ENCODE results near the gene SORCS2.

Gene SORCS2

DNA sequence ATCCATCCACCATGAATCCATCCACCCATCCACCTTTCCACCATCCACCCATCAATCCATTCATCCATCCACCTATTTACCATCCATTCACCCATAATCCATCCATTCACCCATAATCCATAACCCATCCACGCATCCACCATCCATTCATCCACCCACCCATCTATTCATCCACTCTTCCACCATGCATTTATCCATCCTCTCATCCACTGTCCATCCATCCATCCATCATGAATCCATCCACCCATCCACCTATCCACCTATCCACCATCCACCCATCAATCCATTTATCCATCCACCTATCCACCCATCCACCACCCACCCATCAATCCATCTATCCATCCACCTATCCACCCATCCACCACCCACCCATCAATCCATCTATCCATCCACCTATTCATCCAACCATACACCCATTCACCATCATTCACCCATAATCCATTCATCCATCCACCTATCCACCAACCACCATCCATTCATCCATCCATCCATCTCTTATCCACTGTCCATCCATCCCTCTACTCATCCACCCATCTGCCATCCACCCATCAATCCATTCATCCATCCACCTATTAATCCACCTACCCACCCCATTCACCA lies 422.1 kb downstream of the SORCS2 start:
- DNase-seq (ENCODE audit: low read depth in 2 of 2) = no peak

DNA sequence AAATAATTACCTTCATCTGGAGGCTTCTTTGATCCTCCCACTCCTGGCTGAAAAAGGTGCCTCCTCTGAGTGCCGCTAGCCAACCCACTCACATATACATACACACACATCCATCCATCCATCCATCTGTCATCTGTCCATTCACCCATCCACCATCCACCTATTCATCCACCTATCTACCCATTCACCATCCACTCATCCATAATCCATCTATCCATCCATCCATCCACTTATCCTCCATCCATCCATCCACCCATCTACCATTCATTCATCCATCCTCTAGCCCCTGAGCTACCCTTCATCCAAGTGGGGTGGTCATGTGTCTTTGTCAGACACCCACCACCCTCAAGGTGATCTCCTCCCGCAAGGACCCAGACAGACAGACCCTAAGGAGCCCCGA lies 423.9 kb downstream of the SORCS2 start:
- DNase-seq (ENCODE audit: low read depth in 2 of 2) = no peak

DNA sequence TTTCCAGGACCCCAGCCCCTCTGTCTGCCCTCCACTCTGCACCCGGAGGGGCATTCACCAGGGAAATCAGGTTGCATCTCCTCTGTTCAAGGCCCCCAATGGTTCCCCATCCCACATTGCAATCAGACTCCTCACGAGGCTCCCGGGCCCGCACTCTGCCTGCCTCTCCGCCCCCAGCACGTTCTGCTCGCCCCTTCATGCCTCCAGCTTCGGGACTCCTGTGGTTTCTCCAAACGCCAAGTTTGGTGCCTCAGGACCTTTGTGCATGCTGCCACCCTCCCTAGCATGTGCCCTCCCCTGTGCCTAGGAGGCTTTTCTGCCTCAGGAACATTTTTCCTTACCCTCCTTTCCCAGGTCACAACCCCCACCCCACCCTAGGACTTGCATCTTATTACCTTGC lies 426.0 kb downstream of the SORCS2 start:
- no peak for DNase-seq (ENCODE audit: low read depth in 2 of 2)

DNA sequence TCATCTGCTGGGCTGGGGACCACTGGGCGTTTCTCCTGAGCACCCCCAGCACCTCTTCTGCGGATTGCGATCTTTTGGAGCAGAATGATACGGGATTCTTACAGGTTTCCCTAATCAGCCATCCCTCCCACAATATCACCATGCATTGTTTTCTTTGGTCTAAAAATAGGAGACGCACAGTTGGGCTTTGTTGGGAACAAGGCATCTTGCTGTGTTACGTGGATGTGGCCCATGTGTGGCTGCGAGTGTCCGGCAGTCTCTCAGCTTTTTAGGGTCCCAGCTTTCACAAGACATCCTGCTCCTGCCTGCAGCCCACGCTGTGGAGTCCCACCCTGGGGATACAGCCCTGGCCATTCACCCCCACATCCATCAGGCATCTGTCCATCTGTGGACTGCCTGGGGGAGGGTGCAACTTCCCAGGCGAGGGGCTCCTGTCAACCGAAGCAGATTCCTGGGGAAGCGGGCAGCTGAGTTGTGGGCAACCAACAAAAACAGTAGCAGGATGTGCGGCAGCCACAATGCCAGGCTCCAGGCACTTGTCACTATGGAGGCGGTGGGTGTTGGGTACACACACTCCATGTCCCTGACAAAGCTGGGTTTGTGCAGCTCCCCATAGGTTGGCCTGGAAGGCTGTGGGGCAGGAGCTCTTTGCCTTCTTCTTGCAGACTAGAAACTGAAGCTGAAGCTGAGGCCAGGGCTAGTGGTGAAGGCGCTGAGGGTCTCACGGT lies 427.9 kb downstream of the SORCS2 start:
- no peak for DNase-seq (ENCODE audit: low read depth in 2 of 2)

DNA sequence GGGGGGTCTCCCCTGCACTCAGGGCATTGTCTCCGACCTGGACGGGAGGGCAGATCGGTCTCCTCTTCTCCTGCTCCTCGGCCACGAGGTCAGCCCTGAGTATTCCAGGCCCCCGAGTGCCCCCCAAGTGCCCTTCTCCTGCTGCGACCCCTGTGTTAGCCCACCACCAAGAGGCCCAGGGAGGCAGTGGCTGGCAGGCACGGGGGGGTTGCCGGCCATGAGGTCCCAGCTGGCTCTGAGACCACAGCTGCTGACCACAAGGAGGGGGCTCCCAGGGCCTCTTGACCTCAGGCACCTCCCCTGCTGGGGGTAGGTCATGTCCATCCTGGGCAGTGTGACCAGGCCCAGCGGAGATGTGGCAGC lies 428.5 kb downstream of the SORCS2 start:
- DNase-seq (ENCODE audit: low read depth in 2 of 2) = no peak

DNA sequence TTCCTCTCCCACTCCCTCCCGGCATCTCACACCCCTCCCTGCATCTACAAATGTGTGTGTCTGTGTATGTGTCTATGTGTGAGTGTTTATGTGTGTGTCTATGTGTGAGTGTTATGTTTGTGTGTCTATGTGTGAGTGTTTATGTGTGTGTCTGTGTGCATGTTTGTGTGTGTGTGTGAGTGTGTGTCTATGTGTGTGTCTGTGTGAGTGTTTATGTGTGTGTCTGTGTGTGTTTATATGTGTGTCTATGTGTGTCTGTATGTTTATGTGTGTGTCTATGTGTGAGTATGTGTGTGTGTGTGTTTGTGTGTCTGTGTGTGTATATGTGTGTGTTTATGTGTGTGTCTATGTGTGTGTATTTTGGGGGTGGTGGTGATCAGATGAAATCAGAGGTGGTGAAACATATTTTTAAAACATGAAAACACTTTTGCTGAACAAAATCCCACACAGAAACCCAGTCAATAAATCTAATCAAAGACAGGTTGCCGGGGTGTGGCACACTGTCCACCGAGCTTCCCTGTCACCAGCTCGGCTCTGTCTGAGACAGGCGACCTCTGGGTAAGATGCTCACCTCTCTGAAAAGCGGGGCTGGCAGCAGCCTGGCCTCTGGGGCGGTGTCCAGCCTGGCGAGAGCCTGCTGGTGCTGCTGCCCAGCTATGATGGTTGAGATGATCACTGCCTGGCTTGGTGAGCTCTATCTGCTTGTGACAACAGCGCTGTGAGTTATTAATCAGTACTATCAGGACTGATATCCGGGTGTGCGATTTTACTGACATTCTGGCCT lies 429.1 kb downstream of the SORCS2 start:
- DNase-seq (ENCODE audit: low read depth in 2 of 2) = no peak

DNA sequence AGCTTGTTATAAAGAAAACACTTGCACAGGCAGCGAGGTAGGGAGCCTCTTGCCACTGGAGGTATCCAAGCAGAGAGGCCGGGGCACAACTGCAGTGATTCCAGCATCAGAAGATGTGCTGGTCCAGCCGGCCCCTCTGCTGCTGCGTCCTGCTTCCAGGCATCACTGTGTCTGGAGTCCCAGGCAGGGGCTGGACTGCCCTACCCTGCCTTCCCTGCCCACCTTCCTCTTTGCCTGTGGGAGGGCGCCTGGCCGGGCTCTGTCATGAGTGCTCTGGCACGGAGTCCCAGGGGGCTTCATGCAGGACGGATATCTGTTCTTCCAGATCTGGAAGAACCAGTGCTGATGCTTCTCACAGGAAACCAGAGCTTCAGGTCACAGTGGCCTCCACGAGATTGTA lies 430.0 kb downstream of the SORCS2 start:
- DNase-seq (ENCODE audit: low read depth in 2 of 2) = no peak

DNA sequence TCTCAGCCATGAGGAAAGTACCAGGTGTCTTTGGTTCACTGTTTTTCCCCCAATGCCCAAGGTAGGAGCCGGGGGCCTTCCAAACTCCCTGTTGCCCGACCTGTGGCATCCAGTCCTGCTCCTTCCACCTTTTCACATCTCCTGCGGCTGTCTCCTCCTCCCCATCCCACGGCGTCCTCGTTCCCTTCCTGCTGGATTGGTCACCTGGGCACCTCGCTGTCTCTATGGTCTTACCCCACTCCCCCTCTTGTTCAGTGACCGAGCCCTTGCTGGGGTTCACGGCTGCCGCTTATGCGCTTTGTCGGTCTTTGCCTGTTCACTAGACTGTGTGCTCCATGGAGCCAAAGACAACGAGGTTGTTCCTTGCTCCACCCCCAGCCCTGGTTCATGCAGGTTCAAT lies 431.1 kb downstream of the SORCS2 start:
- no peak for DNase-seq (ENCODE audit: low read depth in 2 of 2)

DNA sequence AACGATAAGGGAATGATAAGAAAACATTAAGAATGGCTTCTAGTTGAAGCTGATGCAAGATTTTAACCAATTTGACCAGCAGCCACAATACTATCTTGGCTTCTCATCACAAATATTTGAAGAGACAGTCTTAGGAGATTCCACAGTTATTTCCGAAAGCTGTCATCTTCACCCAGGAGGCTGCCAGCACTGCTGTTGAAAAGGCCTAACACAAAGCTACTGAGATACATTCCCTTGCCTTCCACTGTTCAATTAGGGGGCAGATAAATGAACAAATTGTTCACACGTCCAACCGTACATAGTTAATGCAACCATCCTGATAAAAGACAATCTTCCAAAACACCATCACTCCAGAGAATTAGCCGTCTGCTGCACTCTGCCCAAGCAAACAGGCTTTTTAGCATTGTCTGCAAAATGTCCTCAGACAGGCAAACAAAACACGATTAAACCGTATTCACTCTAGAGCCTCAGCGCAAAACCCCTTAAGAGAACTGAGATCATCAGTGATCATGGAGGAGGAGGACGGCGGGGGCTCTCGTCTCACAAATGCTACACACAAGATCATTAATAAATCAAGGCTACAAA lies 432.1 kb downstream of the SORCS2 start:
- DNase-seq (ENCODE audit: low read depth in 2 of 2) = no peak

DNA sequence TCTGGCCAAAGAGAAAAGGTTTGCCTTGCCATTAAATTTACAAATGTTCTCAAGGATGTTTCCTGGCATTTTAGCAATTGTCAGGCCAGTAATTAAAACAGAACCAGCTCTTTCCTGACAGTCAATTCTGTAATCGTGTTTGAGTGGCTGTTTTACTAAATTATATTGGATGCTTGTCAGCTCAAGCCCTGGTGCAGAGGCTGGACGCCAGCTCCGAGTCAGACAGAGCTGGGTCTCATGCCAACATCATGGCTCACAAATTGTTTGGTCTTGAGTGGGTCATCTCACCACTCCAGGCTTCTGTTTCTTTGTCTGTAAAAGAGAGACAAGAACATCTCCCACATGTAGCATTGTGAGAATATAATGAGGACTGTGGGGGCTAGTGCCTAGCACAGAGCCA lies 432.7 kb downstream of the SORCS2 start:
- no peak for DNase-seq (ENCODE audit: low read depth in 2 of 2)

DNA sequence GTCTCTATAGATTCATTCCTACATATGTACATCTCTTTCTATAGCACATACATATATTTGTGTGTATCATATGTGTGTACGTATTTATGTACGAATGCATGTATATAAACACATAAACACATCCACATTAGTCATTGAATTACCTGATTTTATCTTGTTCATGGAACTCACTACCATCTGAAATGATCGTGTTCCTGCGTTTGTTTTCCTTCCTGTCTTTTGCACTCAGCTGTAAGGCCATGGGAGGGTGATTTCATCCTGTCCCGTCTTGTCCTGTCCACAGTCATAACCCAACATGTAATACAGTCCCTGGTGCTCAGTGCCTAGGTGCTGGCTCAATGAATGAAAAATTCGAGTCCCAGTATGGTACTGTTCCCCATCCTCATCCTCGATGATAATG lies 434.2 kb downstream of the SORCS2 start:
- DNase-seq (ENCODE audit: low read depth in 2 of 2) = no peak

DNA sequence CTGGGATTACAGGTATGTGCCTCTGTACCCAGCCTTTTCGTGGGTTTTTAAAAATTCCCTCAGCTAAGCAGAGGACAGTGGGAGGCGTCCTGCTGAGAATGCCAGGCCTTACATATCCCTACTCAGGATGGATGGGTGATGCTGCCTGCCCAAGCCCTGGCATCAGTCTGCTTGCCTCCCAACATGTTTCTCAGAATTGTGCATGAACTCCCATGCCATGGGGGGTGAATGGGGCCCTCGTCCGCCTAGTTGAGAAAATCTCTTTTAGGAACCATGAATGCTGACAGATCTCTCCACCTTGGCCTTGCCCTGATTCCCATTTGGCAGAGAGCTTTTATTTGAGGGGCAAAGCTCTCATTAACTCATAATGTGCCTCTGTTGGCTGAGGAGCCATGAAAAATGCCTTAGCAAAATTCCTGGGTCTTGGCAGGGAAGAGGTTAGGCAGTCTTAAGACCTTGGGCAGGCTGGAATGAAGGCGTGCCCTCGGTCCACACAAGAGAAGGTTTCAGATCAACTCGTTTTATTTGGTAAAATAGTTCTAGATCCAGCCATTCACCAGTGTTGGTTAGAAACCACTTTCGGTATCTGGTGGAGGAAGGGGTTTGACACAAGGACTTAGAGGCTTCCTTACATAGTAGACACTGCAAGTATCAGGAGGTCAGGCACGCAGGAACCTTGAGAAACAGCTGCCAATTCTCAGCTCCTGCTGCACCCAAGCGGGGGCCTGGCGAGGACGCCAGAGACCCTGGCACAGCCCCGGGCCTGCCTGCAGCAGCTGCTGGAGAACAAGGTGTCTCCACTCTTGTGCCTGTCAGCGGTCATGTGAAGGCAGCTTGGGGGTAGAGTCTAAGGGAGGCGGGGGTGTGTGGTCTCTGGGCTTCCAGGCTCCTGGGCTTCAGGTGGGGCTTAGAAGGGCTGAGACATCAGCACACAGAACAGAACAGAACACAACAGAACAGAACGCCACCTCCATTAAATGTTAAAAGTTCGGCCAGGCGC lies 435.2 kb downstream of the SORCS2 start:
- DNase-seq (ENCODE audit: low read depth in 2 of 2) = no peak

DNA sequence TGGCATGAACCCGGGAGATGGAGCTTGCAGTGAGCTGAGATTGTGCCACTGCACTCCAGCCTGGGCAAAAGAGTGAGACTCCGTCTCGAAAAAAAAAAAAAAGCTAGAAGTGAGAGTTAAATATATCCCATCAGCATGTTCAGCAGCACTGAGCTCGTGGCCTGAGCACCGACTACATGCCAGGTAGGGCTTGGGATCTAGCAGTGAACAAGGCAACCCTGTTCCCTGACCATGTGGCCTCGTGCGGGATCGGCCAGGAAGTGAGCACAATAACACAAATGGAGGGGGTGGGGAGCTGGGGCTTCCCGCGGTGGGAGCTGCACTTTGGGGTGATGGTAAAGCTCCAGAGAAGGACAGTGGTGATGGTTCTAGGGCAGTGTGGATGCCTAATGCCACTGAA lies 436.1 kb downstream of the SORCS2 start:
- no peak for DNase-seq (ENCODE audit: low read depth in 2 of 2)

DNA sequence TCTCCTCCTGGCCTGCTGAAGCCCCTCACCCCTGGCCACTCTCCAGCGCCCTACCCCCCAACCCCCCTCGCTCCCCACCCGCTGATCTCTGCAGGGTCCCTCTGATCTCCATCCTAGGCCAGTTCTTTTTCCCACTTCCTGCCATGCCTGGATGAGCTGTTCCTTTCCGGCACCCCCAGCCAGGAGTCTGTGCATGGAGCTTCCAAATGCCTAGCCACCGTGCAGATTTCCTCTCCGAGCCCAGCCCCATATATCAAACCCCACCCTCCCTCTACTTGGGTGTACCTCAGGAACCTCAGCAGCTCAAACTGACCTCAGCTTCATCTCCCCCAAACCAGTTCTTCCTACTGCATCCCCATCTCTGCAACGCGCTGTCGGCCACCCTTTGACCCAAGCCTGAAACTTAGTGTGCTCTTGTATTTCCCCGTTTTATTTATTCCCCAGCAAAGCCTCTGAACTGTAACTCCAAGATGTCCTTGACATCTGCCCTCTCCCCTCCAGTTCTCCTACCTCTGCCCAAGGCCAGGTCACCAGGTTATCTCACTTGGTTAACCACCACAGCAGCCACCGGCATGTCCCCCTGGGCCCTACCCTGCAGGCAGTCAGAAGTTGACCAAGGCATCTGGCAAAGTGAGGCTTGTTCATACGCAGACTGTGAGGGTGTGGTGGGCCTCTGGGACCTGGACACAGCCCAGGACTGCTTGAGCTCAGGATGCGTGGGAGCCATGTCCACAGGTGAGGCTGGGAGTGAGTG lies 437.3 kb downstream of the SORCS2 start:
- no peak for DNase-seq (ENCODE audit: low read depth in 2 of 2)

DNA sequence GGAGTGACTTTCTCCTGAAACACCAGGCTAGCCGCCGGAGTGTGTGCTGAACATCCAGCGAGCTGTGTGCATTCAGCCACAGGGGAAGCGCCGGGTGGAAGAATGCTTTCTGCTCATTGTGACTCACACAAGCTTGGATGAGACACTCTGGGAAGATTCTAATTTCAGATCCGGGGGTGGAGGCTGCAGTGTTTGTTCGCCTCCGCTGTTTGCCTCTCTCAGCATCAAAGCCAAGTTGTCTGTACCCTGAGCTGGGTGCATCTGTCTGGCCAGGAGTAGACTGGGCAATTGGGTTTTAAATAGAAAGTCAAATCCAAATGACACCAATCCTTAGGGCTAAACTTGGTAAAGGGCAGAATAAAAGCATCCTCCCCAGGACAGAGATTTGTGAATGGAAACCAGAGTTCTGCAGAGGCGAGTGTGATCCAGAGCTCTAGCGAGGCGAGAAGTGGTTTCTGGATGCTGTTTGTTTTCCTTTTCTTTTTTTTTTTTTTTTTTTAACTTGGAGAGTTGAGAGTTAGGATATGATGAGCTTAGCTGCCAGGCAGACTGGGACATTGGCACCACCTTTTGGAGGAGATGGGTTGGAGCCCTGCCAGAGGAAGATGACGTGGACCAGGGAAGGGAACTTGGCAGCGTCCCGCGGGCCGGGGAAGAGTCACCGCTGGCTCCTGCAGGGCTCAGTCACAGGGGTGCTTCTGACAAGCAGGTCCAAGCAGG lies 438.4 kb downstream of the SORCS2 start:
- DNase-seq (ENCODE audit: low read depth in 2 of 2) = no peak

DNA sequence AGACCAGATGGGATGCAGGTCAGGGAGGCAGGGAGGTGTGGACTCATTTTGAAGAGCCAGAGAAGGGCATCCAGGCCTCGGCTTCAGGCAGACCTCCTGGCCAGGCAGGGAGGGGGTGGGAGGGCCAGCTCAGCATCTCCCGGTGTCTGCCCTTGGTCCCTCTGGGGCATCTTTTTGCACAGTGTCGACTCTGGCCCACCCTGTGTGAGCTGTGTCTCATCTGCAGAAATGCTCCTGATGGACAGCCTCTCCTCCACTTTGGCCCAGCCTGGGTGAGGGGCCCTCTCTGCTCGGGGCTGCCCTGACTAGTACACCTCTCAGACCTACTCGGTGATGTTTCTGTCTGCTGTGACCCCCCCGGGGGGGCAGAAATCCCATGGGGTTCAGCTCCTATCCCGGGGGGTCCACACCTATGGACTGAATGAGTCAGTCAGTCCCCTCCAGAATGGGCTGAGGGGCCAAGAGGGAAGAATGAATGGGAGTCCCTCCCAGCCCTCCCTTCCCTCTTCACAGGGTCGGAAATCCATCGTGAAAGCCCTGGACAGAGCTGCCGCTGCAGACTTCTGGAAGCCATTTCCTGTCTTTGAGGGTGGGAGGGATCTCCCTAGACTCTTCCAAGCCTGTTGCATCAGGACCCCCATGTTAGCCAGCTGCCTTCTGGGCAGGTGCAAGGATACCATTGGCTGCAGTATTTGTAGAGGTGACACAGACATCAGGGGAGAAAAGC lies 439.1 kb downstream of the SORCS2 start:
- no peak for DNase-seq (ENCODE audit: low read depth in 2 of 2)

DNA sequence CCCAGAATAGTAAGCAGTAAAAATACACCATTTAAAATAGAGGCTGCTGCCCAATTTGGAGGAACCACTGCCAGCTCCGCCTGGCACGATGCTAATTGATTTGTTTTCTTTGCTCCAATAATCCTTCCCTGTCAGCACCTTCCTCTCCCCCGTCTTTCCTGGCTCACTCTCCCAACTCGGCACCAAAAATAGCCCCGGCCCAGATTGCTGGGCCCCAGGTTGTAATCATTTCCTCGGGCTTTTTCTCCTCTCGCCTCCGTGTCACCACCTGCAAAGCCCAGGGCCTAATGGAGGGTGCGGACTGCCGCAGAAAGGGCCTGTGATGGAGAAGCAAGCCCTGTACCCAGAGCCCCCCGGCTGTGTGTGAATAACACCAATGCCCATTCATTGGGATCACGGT lies 440.0 kb downstream of the SORCS2 start:
- DNase-seq (ENCODE audit: low read depth in 2 of 2) = no peak

DNA sequence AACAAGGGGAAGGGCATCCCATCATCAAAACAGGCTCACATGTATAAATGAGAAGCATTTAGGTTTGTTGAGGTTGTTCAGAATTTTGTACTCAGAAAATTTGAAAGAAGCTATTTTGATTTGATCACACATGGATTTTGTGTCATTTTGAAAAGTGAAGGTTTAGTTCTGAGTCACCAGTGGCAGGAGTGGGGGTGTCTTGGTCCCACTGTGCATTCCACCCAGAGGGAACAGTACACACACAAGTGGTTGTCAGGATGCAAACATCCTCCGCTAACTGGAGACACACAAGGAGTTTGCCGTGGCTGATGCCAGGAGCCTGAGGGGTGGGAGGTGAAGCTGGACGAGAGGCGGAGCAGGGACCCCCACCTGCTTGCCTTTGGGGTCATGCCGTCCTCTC lies 440.6 kb downstream of the SORCS2 start:
- DNase-seq (ENCODE audit: low read depth in 2 of 2) = no peak

DNA sequence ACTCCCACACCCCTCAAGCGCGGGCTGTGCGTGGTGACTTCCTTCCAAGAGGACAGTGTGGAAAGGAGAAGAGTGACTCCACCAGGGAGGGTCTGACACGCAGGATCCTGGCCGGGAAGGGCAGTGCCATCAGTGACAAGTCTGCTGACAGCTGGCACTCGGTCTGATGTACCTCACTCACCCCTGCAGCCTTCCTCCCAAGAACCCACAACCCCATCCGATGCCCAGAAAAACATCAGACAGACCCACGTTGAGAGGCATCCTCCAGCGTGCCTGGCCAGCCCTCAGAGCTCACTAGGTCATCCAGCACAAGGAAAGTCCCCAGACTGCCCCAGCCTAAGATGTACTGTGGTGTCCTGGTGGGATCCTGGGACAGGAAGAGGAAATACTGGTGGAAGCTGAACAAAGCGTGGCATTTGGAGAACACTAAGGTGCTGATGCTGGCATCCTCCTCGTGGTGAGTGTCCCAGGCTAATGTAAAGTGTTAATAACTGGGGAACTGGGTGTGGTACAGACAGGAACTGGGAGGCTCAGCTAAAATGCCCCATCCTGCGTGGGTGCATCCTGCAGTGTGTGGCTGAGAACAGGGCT lies 442.4 kb downstream of the SORCS2 start:
- DNase-seq (ENCODE audit: low read depth in 2 of 2) = no peak

All from stimulated activated CD8-positive, alpha-beta memory T cell treated with anti-CD3 and anti-CD28 coated beads, Interleukin-2, amount 100 ng/mL, for 48 hours (primary cell).